HUES48 (cell line): ENCODE measurements around the gene S100P.
"Not testable (repeated sequence)": the region's sequence is repeated elsewhere in the genome, so short reads cannot be mapped to it uniquely, and the experiment has no call there.

ENCODE experiments used
- H3K27ac ChIP-seq: one replicate; pipeline ENCODE4 v1.7.0; 2013; ENCODE audit warnings: low read depth, low read length, inconsistent platforms
- H3K27me3 ChIP-seq: 2 replicates; pipeline ENCODE4 v1.6.1; 2013; ENCODE audit warnings: mild to moderate bottlenecking, low read length; ENCODE audit not compliant: control insufficient read depth, insufficient read depth
- H3K36me3 ChIP-seq: 2 replicates; pipeline ENCODE4 v1.6.1; 2013; ENCODE audit warnings: low read length; ENCODE audit not compliant: control insufficient read depth, insufficient read depth
- H3K4me1 ChIP-seq: 2 replicates; pipeline ENCODE4 v1.6.1; 2013; ENCODE audit warnings: mild to moderate bottlenecking, low read length; ENCODE audit not compliant: control insufficient read depth, insufficient read depth
- H3K4me3 ChIP-seq: 2 replicates; pipeline ENCODE4 v1.5.1; 2013; ENCODE audit warnings: mild to moderate bottlenecking, low read depth, low read length
- H3K9ac ChIP-seq: 2 replicates; pipeline ENCODE4 v1.6.1; 2013; ENCODE audit warnings: mild to moderate bottlenecking, low read depth, low read length, moderate library complexity
- H3K9me3 ChIP-seq: 2 replicates; pipeline ENCODE4 v1.6.1; 2013; ENCODE audit warnings: low read length; ENCODE audit not compliant: control insufficient read depth, insufficient read depth

The S100P gene

GRCh38 chr4:6658597-6659075 lies 35.0 kb upstream of the S100P start:
- H3K4me1 ChIP-seq, result peaks cover 9% of the 10 kb centered on the region; the same call in 1 of the 2 replicates
- no peaks in the 10 kb centered on the region for H3K36me3 ChIP-seq
- no peaks in the 10 kb centered on the region for H3K9me3 ChIP-seq
- peak overlapping the region; percentile 47 for H3K4me3 ChIP-seq
- H3K9ac ChIP-seq, result 0 out of 2 replicates have a peak overlapping the region, but pooled peaks have one; percentile 12
- peaks cover 51% of the 10 kb centered on the region for H3K27me3 ChIP-seq
- no peak overlapping the region for H3K27ac ChIP-seq

- Histone ChIP-seq H3K36me3 (no peaks in the 10 kb centered on the region), H3K9me3 (no peaks in the 10 kb centered on the region), H3K27ac (no peak overlapping the region), H3K27me3 (peaks cover 60% of the 10 kb centered on the region), H3K9ac (no peak overlapping the region), H3K4me1 (peaks cover 9% of the 10 kb centered on the region; the same call in 1 of the 2 replicates), H3K4me3 (no peak overlapping the region)
Observed at GRCh38 chr4:6659897-6660296, 33.8 kb upstream of the S100P start.

- Histone ChIP-seq H3K27me3 (peaks cover 64% of the 10 kb centered on the region), H3K27ac (no peak overlapping the region), H3K9ac (no peak overlapping the region), H3K36me3 (no peaks in the 10 kb centered on the region), H3K4me1 (peaks cover 9% of the 10 kb centered on the region; the same call in 1 of the 2 replicates), H3K9me3 (no peaks in the 10 kb centered on the region), H3K4me3 (no peak overlapping the region)
Observed at GRCh38 chr4:6660430-6660829, 33.2 kb upstream of the S100P start.

GRCh38 chr4:6662591-6662990 lies 31.1 kb upstream of the S100P start:
- Histone ChIP-seq H3K27me3 (peaks cover 64% of the 10 kb centered on the region), H3K36me3 (no peaks in the 10 kb centered on the region), H3K9ac (no peak overlapping the region)

GRCh38 chr4:6663596-6664393 lies 29.9 kb upstream of the S100P start:
- Histone ChIP-seq H3K4me3 (peak overlapping the region; percentile 29; the same call in 1 of the 2 replicates), H3K9ac (no peak overlapping the region), H3K4me1 (no peaks in the 10 kb centered on the region), H3K27me3 (peaks cover 56% of the 10 kb centered on the region), H3K27ac (no peak overlapping the region), H3K9me3 (no peaks in the 10 kb centered on the region), H3K36me3 (no peaks in the 10 kb centered on the region)

More at GRCh38 chr4:6662591-6662990, 31.1 kb upstream of the S100P start:
- no peaks in the 10 kb centered on the region for H3K9me3 ChIP-seq
- no peak overlapping the region for H3K27ac ChIP-seq
- peaks cover 9% of the 10 kb centered on the region; the same call in 1 of the 2 replicates for H3K4me1 ChIP-seq
- no peak overlapping the region for H3K4me3 ChIP-seq

GRCh38 chr4:6665320-6665654 lies 28.4 kb upstream of the S100P start:
- Histone ChIP-seq H3K27me3 (peaks cover 41% of the 10 kb centered on the region), H3K4me3 (no peak overlapping the region), H3K9me3 (no peaks in the 10 kb centered on the region), H3K9ac (no peak overlapping the region), H3K36me3 (no peaks in the 10 kb centered on the region), H3K27ac (no peak overlapping the region), H3K4me1 (no peaks in the 10 kb centered on the region)

- H3K27ac ChIP-seq, result no peak overlapping the region
- H3K4me3 ChIP-seq, result no peak overlapping the region
- no peaks in the 10 kb centered on the region; the same call in 1 of the 2 replicates for H3K36me3 ChIP-seq
Observed at GRCh38 chr4:6668391-6668790, 25.3 kb upstream of the S100P start.

GRCh38 chr4:6671648-6672047 lies 22.0 kb upstream of the S100P start:
- no peaks in the 10 kb centered on the region for H3K27me3 ChIP-seq
- H3K27ac ChIP-seq, result no peak overlapping the region
- peaks cover 17% of the 10 kb centered on the region for H3K36me3 ChIP-seq
- H3K9me3 ChIP-seq, result no peaks in the 10 kb centered on the region
- no peak overlapping the region for H3K4me3 ChIP-seq
- peaks cover 10% of the 10 kb centered on the region for H3K4me1 ChIP-seq
- no peak overlapping the region for H3K9ac ChIP-seq

More at GRCh38 chr4:6668391-6668790, 25.3 kb upstream of the S100P start:
- H3K27me3 ChIP-seq, result peaks cover 15% of the 10 kb centered on the region
- no peaks in the 10 kb centered on the region for H3K4me1 ChIP-seq
- no peaks in the 10 kb centered on the region for H3K9me3 ChIP-seq
- H3K9ac ChIP-seq, result no peak overlapping the region

- Histone ChIP-seq H3K4me1 (peaks cover 14% of the 10 kb centered on the region), H3K4me3 (no peak overlapping the region), H3K36me3 (peaks cover 22% of the 10 kb centered on the region), H3K27me3 (no peaks in the 10 kb centered on the region), H3K9me3 (no peaks in the 10 kb centered on the region), H3K27ac (no peak overlapping the region), H3K9ac (no peak overlapping the region)
Observed at GRCh38 chr4:6672131-6672530, 21.5 kb upstream of the S100P start.

GRCh38 chr4:6672541-6673190 lies 21.0 kb upstream of the S100P start:
- H3K9me3 ChIP-seq, H3K4me3 ChIP-seq, H3K27me3 ChIP-seq, H3K27ac ChIP-seq, H3K9ac ChIP-seq: not testable (repeated sequence)
- Histone ChIP-seq H3K36me3 (peaks cover 27% of the 10 kb centered on the region), H3K4me1 (peaks cover 15% of the 10 kb centered on the region)

GRCh38 chr4:6673191-6673659 lies 20.5 kb upstream of the S100P start:
- H3K4me3 ChIP-seq, result peak overlapping the region; percentile 79
- not testable (repeated sequence) for H3K27me3 ChIP-seq, H3K9me3 ChIP-seq
- peaks cover 15% of the 10 kb centered on the region for H3K4me1 ChIP-seq
- H3K9ac ChIP-seq, result peak overlapping the region; percentile 65
- peaks cover 29% of the 10 kb centered on the region for H3K36me3 ChIP-seq
- H3K27ac ChIP-seq, result peak overlapping the region; percentile 82
